Measurements from ENCODE around the gene SIAH1. TPM values are rescaled to one million over a fixed set of nuclear protein-coding genes. Genes with fewer than 3 reads are reported as not detected.

The SIAH1 gene
- total RNA-seq, 1 experiment from 2014 or later: 18.6 TPM

DNA sequence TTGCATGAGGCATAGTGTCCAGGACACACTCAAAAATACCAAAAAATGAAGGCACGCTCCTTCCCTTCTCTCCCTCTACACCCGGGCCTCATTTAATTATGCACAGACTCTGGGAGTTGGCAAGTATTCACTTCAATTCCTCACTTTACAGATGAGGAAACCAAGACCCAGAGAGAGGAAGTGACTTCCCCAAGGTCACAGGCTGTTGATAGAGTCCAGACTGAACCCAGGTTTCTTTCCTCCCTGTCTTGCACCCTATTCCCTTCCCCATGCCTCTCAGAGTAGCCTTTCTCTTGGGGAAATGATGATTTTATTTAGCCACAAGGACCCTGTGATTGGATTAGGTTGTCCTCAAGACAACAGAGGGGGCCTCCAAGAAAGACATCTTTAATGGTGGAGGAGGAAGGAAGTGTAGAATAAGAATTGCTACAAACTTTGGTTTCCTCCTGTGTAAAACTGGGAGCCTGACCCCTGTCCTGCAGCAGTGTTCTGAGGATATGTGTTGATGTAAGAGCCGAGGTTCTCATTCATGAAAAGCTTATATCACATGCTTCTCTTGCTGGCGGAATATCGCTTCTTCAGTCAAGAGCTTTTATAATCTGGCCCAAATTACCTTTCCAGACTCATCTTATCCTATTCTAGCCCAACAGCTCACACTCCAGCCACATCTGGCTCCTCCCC lies 48.8 kb upstream of the SIAH1 start:
- BruUV-seq (replicated peaks): no TSS peak
- Histone ChIP-seq H3K27me3 (ENCODE audit: insufficient read depth, low read depth) (no peaks in the 10 kb centered on the region), H4K20me1 (ENCODE audit: insufficient read depth) (no peaks in the 10 kb centered on the region), H3K27ac (no peak overlapping the region), H3K4me1 (replicated peaks; ENCODE audit: insufficient read depth) (peaks cover 10% of the 10 kb centered on the region; the same call in 1 of the 2 replicates), H2AFZ (no peak overlapping the region), H3K9me2 (ENCODE audit: insufficient read depth) (no peaks in the 10 kb centered on the region), H3F3A (ENCODE audit: insufficient read depth, low read depth) (peaks cover 4% of the 10 kb centered on the region; the same call in 1 of the 2 replicates), H3K36me3 (ENCODE audit: low read depth) (no peaks in the 10 kb centered on the region), H3K4me3 (no peak overlapping the region), H3K4me2 (no peak overlapping the region), H3K79me2 (ENCODE audit: low read depth) (no peaks in the 10 kb centered on the region), H3K9me3 (ENCODE audit: insufficient read depth, low read depth) (no peaks in the 10 kb centered on the region)
- POLR2A ChIA-PET (ENCODE audit: unreplicated experiment): no interaction called here
- no peak for TF ChIP-seq EZH2 (IDR thresholded peaks at IDR 0.05; ENCODE audit: low read depth)
- TF ChIP-seq, protein P1, sequence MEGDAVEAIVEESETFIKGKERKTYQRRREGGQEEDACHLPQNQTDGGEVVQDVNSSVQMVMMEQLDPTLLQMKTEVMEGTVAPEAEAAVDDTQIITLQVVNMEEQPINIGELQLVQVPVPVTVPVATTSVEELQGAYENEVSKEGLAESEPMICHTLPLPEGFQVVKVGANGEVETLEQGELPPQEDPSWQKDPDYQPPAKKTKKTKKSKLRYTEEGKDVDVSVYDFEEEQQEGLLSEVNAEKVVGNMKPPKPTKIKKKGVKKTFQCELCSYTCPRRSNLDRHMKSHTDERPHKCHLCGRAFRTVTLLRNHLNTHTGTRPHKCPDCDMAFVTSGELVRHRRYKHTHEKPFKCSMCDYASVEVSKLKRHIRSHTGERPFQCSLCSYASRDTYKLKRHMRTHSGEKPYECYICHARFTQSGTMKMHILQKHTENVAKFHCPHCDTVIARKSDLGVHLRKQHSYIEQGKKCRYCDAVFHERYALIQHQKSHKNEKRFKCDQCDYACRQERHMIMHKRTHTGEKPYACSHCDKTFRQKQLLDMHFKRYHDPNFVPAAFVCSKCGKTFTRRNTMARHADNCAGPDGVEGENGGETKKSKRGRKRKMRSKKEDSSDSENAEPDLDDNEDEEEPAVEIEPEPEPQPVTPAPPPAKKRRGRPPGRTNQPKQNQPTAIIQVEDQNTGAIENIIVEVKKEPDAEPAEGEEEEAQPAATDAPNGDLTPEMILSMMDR (conservative IDR thresholded peaks at IDR 0.05): no peak
- no peak for DNase-seq
- intact Hi-C loops (cut with micrococcal nuclease; ENCODE audit: unreplicated experiment): no loop called here
- CTCF ChIA-PET: no interaction called here

DNA sequence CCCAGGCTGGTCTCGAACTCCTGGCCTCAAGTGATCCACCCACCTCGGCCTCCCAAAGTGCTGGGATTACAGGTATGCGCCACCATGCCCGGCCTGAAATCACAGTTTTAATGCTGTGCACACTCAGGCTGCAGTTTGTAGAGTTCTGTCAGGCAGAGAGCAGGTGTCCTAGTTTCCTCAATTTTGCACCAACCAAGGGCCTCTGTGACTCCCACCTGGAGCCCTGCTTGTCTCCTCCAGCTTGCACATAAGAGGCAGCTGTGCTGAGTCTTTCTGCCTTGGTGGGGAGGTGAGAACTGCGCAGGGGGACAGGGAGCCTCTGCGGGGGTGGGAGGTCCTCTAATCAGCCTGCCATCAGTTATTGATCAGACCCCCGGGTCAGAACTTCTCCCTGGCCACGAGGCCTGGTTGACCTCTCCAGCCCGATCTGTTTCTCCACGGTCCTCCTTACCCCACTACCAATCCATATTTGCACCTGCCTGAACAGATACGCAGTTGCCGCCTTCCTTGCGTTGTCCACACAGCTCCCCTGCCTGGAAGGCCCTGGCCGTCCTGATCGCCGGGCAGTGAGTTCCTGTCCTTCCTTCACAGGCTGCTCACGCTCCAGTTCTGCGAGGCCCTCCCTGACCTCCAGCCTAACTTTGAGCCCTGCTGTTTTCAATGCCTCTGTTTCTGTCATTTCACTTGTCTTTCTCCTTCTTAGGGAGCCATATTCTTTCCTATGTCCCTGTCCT lies 48.1 kb upstream of the SIAH1 start:
- Histone ChIP-seq H2AFZ (no peak overlapping the region), H3K27me3 (ENCODE audit: insufficient read depth, low read depth) (no peaks in the 10 kb centered on the region), H3K36me3 (ENCODE audit: low read depth) (no peaks in the 10 kb centered on the region), H3F3A (ENCODE audit: insufficient read depth, low read depth) (no peaks in the 10 kb centered on the region), H4K20me1 (ENCODE audit: insufficient read depth) (no peaks in the 10 kb centered on the region), H3K27ac (no peak overlapping the region), H3K9me2 (ENCODE audit: insufficient read depth) (no peaks in the 10 kb centered on the region), H3K79me2 (ENCODE audit: low read depth) (no peaks in the 10 kb centered on the region), H3K4me3 (no peak overlapping the region), H3K4me2 (no peak overlapping the region), H3K4me1 (replicated peaks; ENCODE audit: insufficient read depth) (0 out of 2 replicates have a peak, but pooled peaks cover 4% of the 10 kb centered on the region), H3K9me3 (ENCODE audit: insufficient read depth, low read depth) (no peaks in the 10 kb centered on the region)
- no peak for DNase-seq
- TF ChIP-seq, protein P1 (conservative IDR thresholded peaks at IDR 0.05): no peak
- TF ChIP-seq EZH2 (IDR thresholded peaks at IDR 0.05; ENCODE audit: low read depth): no peak
- POLR2A ChIA-PET (ENCODE audit: unreplicated experiment): no interaction called here
- CTCF ChIA-PET: no interaction called here
- intact Hi-C loops (cut with micrococcal nuclease; ENCODE audit: unreplicated experiment): no loop called here
- BruUV-seq (replicated peaks): no TSS peak

DNA sequence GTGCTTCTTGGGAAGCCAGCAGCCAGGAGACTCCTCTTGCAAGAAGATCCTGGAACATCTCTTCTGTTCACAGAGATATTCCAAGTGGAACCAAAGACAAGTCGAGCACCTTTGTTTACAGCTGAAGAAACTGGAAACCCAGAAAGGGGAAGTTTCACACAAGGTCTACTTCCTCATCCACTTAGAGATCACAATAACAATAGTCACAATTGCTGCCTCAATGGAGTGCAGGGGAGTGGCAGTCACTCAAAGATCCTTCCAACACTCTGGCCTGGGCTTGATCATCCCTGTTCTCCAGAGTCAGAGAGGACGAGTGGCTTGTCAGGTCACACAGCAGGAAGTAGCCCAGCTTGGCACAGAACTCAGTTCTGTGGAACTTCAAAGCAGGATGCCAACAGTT lies 46.9 kb upstream of the SIAH1 start:
- Histone ChIP-seq H3K27ac (no peak overlapping the region), H3K27me3 (ENCODE audit: insufficient read depth, low read depth) (no peaks in the 10 kb centered on the region), H3F3A (ENCODE audit: insufficient read depth, low read depth) (no peaks in the 10 kb centered on the region), H3K9me2 (ENCODE audit: insufficient read depth) (no peaks in the 10 kb centered on the region), H3K4me1 (replicated peaks; ENCODE audit: insufficient read depth) (no peaks in the 10 kb centered on the region), H3K4me2 (no peak overlapping the region), H3K79me2 (ENCODE audit: low read depth) (no peaks in the 10 kb centered on the region), H3K4me3 (no peak overlapping the region), H4K20me1 (ENCODE audit: insufficient read depth) (no peaks in the 10 kb centered on the region), H3K36me3 (ENCODE audit: low read depth) (no peaks in the 10 kb centered on the region), H3K9me3 (ENCODE audit: insufficient read depth, low read depth) (no peaks in the 10 kb centered on the region), H2AFZ (no peak overlapping the region)
- DNase-seq: no peak
- POLR2A ChIA-PET (ENCODE audit: unreplicated experiment): interaction anchor here (0.7 kb wide), 1 partner anchor 1730 kb away, joined by 10 read pairs; no protein-coding TSS in a partner anchor
- intact Hi-C loops (cut with micrococcal nuclease; ENCODE audit: unreplicated experiment): no loop called here
- BruUV-seq (replicated peaks): no TSS peak
- TF ChIP-seq, protein P1 (conservative IDR thresholded peaks at IDR 0.05): no peak
- TF ChIP-seq EZH2 (IDR thresholded peaks at IDR 0.05; ENCODE audit: low read depth): no peak
- CTCF ChIA-PET: no interaction called here

All from PC-9 (cell line).